ENCODE data around the gene S1PR4.
A peak's percentile ranks its signal among the peaks of the same experiment; 100 is the strongest.

The S1PR4 gene

GRCh38 chr19:3176715-3177501 is 1.7 kb upstream of the S1PR4 start:
- TF ChIP-seq CTCF (conservative IDR thresholded peaks at IDR 0.05) = no peak
- H3K27ac ChIP-seq = peak overlapping the region; percentile 68

- H3K27ac ChIP-seq = no peak overlapping the region
- no peak for TF ChIP-seq CTCF (conservative IDR thresholded peaks at IDR 0.05)
Observed at GRCh38 chr19:3178973-3179738, 587 bp downstream of the S1PR4 start.

- H3K27ac ChIP-seq = no peak overlapping the region
- TF ChIP-seq CTCF (conservative IDR thresholded peaks at IDR 0.05) = no peak
Observed at GRCh38 chr19:3179739-3180293, 1.2 kb downstream of the S1PR4 start.

DNA sequence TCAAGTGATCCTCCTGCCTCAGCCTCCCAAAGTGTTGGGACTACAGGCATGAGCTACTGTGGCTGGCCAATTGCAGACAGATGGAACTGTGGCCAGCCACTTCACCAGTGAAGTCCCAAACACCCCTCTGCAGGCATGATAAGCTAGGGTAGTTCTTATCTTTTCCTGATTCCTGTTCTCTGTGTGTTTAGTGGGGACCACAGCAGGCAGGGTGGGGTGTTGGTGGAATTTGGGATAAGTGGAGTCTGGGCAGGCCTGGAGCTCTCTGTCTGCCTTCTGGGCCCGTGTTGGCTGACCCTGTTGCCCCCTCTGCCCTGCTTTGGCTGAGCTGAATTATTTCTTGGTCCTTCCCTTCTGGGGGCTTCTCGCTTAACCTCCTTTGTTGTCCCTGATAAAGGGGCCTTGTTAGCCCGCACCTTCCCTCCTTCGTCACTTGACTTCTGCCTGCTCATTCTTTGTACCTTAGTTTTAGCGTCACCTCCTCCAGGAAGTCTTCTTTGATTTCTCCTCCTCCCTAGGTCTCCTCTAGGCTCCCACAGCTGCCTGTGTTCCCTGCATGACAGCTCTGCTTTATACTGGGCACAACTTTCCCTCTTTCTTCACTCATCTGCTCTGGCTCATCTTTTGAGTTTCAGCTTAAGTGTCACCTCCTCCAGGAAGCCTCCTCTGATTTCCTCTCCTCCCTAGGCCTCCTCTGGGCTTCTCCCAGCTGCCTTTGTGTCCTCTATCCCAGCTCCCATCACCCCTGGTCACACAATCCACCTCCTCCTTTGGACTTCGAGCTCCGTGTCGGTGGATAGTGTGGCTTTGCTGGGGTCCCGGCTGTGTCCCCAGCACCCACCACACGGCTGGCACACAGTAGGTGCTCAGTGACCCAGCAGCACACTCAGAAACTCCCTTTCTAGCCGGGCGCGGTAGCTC is 5.4 kb downstream of the S1PR4 start:
- TF ChIP-seq CTCF (conservative IDR thresholded peaks at IDR 0.05) = no peak
- H3K27ac ChIP-seq = no peak overlapping the region

DNA sequence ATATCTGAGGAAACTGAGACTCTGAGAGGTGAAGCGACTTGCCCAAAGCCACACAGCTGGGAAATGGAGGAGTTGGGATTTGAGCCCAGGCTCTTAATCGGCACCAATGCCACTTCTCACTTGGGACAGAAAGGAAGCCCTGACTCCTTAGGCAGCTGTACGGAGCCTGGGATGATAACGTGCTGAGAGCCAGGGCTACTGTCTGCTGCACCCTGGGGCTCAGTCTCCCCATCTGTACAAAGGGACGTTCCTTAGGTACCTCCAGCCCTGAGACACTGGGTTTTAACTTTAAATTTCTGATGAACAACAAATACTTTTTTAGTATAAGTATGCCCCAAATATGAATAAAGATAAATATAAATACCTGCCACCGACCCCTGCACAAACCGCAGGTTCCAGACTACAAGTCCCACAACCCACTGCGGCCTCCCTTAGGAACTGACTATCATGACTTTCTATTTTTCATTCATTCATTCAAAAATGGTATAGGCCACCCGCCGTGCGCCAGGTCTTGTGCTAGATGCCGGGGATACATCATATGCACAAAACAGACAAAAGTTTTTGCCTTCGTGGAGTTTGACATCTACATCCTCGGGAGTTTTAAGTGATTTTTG is 6.4 kb downstream of the S1PR4 start:
- TF ChIP-seq CTCF (conservative IDR thresholded peaks at IDR 0.05) = no peak

DNA sequence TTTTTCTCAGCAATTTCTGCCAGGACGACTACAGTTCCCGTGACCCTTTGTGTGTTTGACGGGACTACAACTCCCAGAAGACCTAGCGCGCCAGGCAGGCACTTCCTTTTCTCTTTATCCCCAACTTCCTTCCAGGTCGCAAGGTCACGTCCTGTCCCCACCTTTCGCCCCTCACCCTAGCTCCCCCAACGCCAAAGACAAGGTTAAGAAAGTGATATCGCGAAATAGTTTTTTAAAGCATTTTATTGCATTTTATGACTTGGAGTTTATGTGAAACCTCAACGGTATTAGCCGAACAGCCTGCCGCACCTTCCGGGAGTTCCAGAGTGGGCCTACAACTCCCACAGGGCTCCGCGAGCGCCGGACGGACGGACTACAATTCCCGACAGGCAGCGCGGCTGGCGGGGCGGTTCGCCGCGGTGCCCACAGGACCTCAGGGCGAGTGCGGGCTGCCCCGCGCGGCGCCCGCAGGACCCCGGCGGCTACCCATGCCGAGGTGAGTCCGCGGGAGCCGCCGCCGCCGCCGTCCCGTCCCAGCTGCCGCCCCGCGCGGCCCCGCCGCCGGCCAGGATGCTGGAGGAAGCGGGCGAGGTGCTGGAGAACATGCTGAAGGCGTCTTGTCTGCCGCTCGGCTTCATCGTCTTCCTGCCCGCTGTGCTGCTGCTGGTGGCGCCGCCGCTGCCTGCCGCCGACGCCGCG is 7.0 kb downstream of the S1PR4 start, which contains the start of gene NCLN:
NCLN (plus strand) TSS at position 470 of the 699 bp plus-strand sequence; CDS start at position 571, 101 bp downstream.
- TF ChIP-seq CTCF (conservative IDR thresholded peaks at IDR 0.05) = no peak
- peak within 1 kb of the TSS; percentile 68 for H3K27ac ChIP-seq

More for the DNA sequence above, 6.4 kb downstream of the S1PR4 start:
- H3K27ac ChIP-seq = peak overlapping the region; percentile 68

All from VCaP (cell line).